ENCODE data around the gene ASNSD1. TPM values are rescaled to one million over a fixed set of nuclear protein-coding genes. Genes with fewer than 3 reads are reported as not detected.

Gene ASNSD1
- total RNA-seq, 2 experiments from 2014 or later: 41.0 to 43.2 TPM

DNA sequence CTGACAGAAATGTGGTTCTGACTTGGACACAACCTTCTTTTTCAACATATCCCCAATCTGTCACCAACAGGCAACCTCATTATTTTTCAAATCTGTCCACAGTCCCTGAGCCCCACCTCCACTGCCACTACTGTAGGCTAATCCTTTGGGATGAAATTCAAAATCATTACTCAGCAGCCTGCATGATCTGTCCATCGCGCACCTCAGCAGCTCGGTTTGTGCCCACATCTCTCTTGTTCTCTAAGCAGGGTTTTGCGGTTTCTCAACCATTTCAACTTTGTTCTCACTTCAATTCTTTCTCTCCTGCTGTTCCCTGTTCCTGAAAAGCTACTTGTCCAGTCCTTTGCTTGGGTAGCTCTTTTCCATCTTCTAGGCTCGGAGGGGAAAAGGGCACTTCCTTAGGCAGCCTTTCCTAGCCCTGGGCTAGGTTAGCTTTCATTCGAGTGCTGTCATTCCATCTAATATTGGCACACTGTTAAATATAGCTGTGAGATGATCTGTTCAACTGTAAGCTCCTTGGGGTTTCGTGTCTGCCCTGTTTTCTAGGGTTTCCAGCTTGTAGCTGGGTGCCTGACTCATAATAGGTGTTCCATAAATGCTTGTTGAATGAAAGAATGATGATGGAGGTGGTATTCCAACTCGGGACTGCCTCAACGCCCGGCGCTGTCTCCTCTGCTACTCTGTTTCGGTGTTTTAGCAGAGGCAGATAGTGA is 12.6 kb downstream of the ASNSD1 start:
- Mint-ChIP-seq H3K27ac (peak overlapping the region; percentile 83), H3K4me1 (ENCODE audit: low read depth) (peaks cover 23% of the 10 kb centered on the region), H3K4me3 (peak overlapping the region; percentile 66), H3K27me3 (no peaks in the 10 kb centered on the region), H3K9me3 (peaks cover 14% of the 10 kb centered on the region), H3K36me3 (ENCODE audit: low read depth) (peaks cover 50% of the 10 kb centered on the region)
- no peak for DNase-seq
- TF ChIP-seq, protein P1, sequence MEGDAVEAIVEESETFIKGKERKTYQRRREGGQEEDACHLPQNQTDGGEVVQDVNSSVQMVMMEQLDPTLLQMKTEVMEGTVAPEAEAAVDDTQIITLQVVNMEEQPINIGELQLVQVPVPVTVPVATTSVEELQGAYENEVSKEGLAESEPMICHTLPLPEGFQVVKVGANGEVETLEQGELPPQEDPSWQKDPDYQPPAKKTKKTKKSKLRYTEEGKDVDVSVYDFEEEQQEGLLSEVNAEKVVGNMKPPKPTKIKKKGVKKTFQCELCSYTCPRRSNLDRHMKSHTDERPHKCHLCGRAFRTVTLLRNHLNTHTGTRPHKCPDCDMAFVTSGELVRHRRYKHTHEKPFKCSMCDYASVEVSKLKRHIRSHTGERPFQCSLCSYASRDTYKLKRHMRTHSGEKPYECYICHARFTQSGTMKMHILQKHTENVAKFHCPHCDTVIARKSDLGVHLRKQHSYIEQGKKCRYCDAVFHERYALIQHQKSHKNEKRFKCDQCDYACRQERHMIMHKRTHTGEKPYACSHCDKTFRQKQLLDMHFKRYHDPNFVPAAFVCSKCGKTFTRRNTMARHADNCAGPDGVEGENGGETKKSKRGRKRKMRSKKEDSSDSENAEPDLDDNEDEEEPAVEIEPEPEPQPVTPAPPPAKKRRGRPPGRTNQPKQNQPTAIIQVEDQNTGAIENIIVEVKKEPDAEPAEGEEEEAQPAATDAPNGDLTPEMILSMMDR (IDR thresholded peaks at IDR 0.05): no peak
- intact Hi-C loops (cut with micrococcal nuclease): loop anchor here (2.0 kb wide), 1 partner anchor 13 kb away; the partner anchor contains the start of gene ASNSD1
- ChIA-PET POLR2A (interaction anchor here (0.5 to 4.0 kb wide), 6 partner anchors 9 to 89 kb away, joined by 3 to 16 read pairs (median 4); partner anchors contain the start of gene OSGEPL1), CTCF (interaction anchor here (0.7 to 6.8 kb wide), 11 partner anchors 12 to 89 kb away, joined by 3 to 96 read pairs (median 9); partner anchors contain the start of genes ASNSD1 and OSGEPL1)
- peak; percentile 47 for ATAC-seq

DNA sequence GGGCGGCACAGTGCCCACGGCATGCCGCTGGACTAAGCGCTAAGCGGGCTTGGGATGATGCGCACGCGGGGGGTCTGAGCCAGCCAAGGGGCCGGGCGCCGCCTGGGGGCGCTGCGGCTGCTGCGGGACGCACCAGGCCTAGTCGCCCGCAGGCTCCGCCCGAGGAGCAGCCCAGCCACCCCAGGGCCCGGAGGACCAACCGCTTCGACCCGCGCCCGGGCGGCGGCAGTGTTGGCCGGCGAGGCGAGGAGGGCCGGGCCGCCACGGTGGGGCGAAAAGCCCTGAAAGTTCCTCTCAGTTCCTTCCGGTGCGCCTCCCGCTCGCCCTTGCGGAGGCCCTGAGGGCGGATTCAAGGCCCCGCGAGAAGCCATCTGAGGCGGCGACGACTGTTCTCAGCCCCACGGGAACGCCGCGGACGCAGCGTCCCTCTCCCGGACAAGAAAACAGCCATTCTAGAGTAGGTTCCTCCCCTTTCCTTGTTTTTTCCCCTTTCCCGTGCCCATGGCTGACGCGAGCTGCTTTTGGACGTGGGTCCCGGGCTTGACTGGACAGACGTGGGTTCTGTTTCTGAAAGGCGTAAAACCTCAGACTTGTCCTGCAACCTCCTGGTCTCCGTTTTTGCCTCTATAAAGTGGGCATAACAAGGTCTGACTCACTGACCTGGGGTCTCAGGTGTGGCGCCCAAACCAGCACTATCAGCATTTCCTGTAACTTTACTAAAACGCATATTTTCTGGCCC is 13.3 kb downstream of the ASNSD1 start, which contains the start of gene ANKAR:
TSS of gene ANKAR (plus strand) at position 297 of the 739 bp plus-strand sequence. CDS start 1,821 bp downstream, outside the sequence.
- peaks cover 18% of the 10 kb centered on the region for H3K9me3 Mint-ChIP-seq
- TF ChIP-seq, protein P1 (IDR thresholded peaks at IDR 0.05): peak; percentile 76
- intact Hi-C loops (cut with micrococcal nuclease): loop anchor here (2.0 kb wide), 1 partner anchor 14 kb away; the partner anchor contains the start of gene ASNSD1
- POLR2A ChIA-PET: interaction anchor here (0.5 to 4.0 kb wide), 6 partner anchors 9 to 1500 kb away, joined by 3 to 16 read pairs (median 5); partner anchors contain the start of gene ASNSD1
- peak within 1 kb of the TSS; percentile 96 for H3K27ac Mint-ChIP-seq
- peaks cover 28% of the 10 kb centered on the region for H3K4me1 Mint-ChIP-seq (ENCODE audit: low read depth)
- H3K36me3 Mint-ChIP-seq (ENCODE audit: low read depth): peaks cover 52% of the 10 kb centered on the region
- peak; percentile 82 for DNase-seq
- peak; percentile 93 for ATAC-seq
- CTCF ChIA-PET: interaction anchor here (0.7 to 6.8 kb wide), 16 partner anchors 8 to 88 kb away, joined by 3 to 96 read pairs (median 4); partner anchors contain the start of genes ASNSD1 and OSGEPL1
- H3K27me3 Mint-ChIP-seq: no peaks in the 10 kb centered on the region
- H3K4me3 Mint-ChIP-seq: peak within 1 kb of the TSS; percentile 89

GRCh38 chr2:189676471-189676870 is 15.2 kb downstream of the ASNSD1 start:
- DNase-seq (no peak), ATAC-seq (no peak)
- Mint-ChIP-seq H3K4me1 (ENCODE audit: low read depth) (peaks cover 44% of the 10 kb centered on the region), H3K27me3 (no peaks in the 10 kb centered on the region), H3K27ac (no peak overlapping the region), H3K36me3 (ENCODE audit: low read depth) (peaks cover 56% of the 10 kb centered on the region), H3K9me3 (peaks cover 18% of the 10 kb centered on the region), H3K4me3 (no peak overlapping the region)
- TF ChIP-seq, protein P1 (IDR thresholded peaks at IDR 0.05): no peak
- intact Hi-C loops (cut with micrococcal nuclease): no loop called here
- POLR2A ChIA-PET: interaction anchor here (1.0 to 4.0 kb wide), 3 partner anchors 8 to 15 kb away, joined by 3 to 16 read pairs (median 14); partner anchors contain the start of gene ASNSD1
- CTCF ChIA-PET: interaction anchor here (0.6 to 6.8 kb wide), 10 partner anchors 9 to 184 kb away, joined by 3 to 96 read pairs (median 6); partner anchors contain the start of genes ASNSD1 and OSGEPL1

DNA sequence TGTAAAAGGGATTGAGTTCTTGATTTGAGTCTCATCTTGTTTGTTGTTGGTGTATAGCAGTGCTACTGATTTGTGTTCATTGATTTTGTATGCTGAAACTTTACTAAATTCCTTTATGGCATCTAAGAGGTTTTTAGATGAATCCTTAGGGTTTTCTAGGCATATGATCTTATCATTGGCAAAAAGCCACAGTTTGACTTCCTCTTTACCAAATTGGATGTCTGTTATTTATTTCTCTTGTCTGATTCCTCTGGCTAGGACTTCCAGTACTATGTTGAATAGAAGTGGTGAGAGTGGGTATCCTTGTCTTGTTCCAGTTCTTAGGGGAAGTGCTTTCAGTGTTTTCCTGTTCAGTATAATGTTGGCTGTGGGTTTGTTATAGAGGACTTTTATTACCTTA is 18.0 kb downstream of the ASNSD1 start:
- ChIA-PET POLR2A (no interaction called here), CTCF (interaction anchor here (2.1 kb wide), 1 partner anchor 20 kb away, joined by 8 read pairs; no protein-coding TSS in a partner anchor)
- TF ChIP-seq, protein P1 (IDR thresholded peaks at IDR 0.05): no peak
- no peaks in the 10 kb centered on the region for H3K27me3 Mint-ChIP-seq
- H3K27ac Mint-ChIP-seq: no peak overlapping the region
- peaks cover 48% of the 10 kb centered on the region for H3K4me1 Mint-ChIP-seq (ENCODE audit: low read depth)
- H3K4me3 Mint-ChIP-seq: no peak overlapping the region
- DNase-seq: no peak
- peaks cover 46% of the 10 kb centered on the region for H3K36me3 Mint-ChIP-seq (ENCODE audit: low read depth)
- ATAC-seq: no peak
- intact Hi-C loops (cut with micrococcal nuclease): no loop called here
- peaks cover 18% of the 10 kb centered on the region for H3K9me3 Mint-ChIP-seq

All from activated CD8-positive, alpha-beta T cell treated with anti-CD3 and anti-CD28 coated beads for 36 hours (primary cell).